Left colon (tissue), 2 donors: ENCODE data around the gene FLYWCH1. TPM values are rescaled to one million over a fixed set of nuclear protein-coding genes. Genes with fewer than 3 reads are reported as not detected.
A peak's percentile ranks its signal among the peaks of the same experiment; 100 is the strongest.

Source experiments
- ATAC-seq: fragments of 200-7000 bp; cut with Tn5 transposase; one replicate; pipeline ENCODE4 v1.9.1; 2020; ENCODE audit warnings: mild to moderate bottlenecking, moderate library complexity
- DNase-seq, 2 donors: peaks; one replicate each; pipeline ENCODE4 v3.0.0-alpha.2; 2020
- intact Hi-C, 2 donors: fragments of 100-400 bp; cut with DNase I in 1 of 2; cut with micrococcal nuclease in 1 of 2; formaldehyde crosslinking; loops; one replicate each; pipeline versions ENCODE4 v1.11.2 to v1.14.0; 2022; cut with DNase I, micrococcal nuclease
- long read RNA-seq: library from polyadenylated mRNA; unstranded; transcript quantifications from one replicate; pipeline ENCODE4 v2.0.0, GENCODE V29; 2021
- total RNA-seq, 2 donors: library from RNA; stranded (reverse); fragmentation: NEBNext Ultra II Directional; extraction: Animal tissue kit (Norgen Biotek cat#: 25700); gene quantifications; one replicate each; pipeline ENCODE4 v1.2.1, GENCODE V29; 2021
- donor health status: DM: no; HTN: no; CAD: no.
- donor health status: DM: yes; HTN: yes; CAD: no.

The FLYWCH1 gene, protein sequence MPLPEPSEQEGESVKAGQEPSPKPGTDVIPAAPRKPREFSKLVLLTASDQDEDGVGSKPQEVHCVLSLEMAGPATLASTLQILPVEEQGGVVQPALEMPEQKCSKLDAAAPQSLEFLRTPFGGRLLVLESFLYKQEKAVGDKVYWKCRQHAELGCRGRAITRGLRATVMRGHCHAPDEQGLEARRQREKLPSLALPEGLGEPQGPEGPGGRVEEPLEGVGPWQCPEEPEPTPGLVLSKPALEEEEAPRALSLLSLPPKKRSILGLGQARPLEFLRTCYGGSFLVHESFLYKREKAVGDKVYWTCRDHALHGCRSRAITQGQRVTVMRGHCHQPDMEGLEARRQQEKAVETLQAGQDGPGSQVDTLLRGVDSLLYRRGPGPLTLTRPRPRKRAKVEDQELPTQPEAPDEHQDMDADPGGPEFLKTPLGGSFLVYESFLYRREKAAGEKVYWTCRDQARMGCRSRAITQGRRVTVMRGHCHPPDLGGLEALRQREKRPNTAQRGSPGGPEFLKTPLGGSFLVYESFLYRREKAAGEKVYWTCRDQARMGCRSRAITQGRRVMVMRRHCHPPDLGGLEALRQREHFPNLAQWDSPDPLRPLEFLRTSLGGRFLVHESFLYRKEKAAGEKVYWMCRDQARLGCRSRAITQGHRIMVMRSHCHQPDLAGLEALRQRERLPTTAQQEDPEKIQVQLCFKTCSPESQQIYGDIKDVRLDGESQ
- total RNA-seq = 10 to 100 TPM; 23.0 to 27.3 TPM
- long read RNA-seq, full-length matches to known transcripts = 19 of 41 reads
- long read RNA-seq, partial matches to known transcripts = 16 of 41 reads
- long read RNA-seq, other reads (novel, unspliced or antisense) = 6 of 41 reads

DNA sequence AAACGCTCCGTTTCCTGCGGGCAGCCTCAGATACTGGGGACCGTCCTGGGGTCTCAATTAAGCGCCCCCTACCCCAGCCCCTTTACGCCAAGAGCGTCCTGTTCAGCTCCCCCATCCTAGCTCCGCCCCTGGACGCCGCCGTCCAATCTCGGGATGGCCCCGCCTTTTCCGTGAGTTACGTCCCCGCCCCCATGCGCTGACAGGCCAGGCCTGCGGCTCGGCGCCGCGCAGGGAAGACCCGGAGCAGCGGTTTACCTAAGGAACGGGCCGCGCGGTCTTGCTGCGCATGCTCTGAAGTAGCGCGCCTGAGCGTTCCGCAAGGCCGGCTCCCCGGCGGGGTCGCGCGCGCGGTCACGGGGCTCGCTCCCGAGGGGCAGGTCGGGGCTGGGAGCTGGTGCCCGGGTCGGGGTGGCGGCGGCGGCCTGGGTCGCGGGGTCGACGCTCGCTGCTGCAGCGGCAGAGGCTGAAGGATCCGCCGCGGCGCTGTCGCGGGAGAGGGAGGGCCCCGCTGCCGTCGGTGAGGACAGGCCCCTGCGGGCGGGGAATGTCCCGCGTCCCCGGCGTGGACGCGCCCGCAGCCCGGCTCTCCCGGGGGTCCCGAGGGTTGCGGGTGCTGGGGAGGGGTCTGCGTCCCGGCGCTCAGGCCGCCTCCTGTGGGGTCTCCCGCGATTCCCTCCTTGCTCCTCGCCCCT is at the start of gene FLYWCH1:
Gene FLYWCH1, plus strand, starts transcription at position 294 of the 692 bp plus-strand sequence. CDS start 17,755 bp downstream, outside the sequence.
- intact Hi-C loops = no loop called here
- peak; percentile 96 for ATAC-seq

DNA sequence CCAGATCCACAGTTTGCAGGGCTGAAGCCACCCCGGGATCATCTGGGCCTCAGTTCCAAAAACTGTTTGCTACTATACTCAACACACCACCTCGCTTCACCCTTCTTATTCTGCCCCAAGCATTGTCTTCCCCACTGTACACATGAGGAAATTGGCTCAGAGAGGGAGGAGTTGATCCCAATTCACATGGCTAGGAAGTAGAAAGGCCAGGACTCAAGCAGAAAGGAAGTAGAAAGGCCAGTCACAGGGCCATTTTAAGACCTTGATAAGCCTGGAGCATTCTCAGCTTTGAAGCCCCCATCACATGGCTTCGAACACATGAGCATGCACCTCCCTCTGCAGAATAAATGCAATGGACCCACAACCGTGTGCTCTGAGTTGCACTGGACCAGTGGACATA is 46.1 kb upstream of the FLYWCH1 start:
- DNase-seq (no peak), ATAC-seq (no peak)
- intact Hi-C loops = no loop called here

More for the DNA sequence above, at the start of gene FLYWCH1:
- DNase-seq = peak; percentile 98 to 100

DNA sequence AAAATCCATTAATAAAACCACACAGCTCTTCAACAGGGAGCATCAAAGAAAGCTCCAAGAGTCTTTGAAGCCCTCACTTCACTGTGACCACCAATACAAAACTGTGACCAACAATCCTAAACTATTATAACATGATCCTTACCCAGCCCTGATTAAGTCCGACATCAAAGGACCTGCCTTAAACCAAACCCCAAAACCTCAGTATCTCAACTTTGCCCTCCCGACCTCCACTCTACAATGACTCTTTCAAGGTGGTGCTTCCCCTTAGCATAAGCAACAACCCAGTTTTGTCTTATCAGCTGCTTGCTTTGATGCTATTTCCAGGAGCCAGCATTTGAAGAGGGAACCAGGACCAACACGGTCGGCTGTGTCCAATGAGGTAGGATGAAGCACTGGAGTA is 45.3 kb upstream of the FLYWCH1 start:
- DNase-seq = no peak
- no peak for ATAC-seq
- intact Hi-C loops = no loop called here

DNA sequence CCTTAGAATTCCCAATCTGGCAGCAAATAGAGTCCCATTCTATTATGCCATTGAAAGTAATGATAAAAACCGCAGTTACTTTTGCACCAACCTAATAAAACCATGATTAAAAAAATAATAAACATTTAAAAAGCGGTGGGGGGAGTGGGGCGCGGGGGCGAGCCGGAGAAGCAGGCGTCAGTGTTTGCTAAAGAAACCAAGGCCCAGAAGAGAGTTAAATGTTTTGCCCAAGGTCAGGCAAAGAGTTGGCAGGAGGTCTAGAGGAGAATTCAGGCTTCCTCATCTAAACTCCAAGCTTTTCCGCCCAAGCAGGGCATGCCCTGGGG is 44.1 kb upstream of the FLYWCH1 start:
- intact Hi-C loops = no loop called here
- ATAC-seq = no peak
- no peak for DNase-seq

DNA sequence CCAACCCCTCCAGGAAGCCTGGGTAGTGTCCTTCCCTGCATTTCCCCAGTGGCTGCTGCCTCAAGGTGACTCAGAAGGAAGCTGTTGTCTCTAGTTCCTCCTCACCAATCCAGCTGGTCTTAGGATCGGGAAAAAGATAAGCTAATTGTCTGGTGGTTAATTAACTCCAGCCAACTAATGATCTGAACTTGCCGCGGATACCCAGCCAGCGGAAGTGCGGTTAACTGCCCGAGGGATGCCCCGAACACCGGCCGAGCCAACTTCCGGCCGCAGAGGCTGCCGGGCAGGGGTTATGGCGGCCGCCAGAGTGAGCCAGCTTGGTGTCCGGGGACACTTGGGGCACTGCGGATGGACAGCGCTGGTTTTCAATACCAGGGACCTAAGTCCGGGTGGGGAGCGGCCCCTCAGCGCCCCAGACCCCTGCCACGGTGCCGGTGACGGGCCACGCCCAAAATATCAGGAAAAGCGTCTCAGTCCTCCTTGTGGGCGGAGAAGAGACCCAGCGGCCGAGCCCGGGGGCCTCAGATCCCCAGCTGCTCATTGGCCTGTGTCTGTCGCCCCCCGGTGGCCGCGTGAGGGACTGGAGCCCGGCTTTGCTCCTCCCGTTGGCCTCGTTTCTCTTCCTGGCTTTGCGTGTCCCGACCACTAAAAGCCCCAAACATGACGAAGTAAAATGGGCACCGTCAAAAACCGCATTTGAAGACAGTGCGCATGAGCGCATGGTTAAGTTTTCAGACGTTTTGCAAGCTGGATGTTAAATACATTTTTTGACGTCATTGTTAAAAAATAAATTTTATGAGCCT is 43.5 kb upstream of the FLYWCH1 start:
- peak; percentile 96 for ATAC-seq
- intact Hi-C loops = no loop called here
- DNase-seq = peak; percentile 92 to 97

DNA sequence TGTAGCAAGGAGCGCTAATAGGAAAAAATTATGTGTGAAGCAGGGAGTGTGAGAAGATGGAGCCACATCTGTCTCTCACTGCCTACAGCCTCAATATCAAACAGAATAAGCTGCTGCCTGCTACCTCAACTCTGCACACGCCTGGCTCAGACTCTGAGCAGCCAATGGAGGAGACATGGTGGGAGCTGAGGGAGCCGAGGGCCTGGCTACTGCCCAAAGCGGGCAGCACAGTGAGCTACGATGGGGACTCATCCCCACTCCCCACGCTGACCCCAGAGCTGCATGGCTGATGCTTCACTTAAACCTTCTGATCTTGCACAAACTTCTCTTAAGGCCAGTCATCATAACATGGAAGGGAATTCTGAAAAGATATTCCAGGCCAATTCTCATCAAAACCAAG is 39.8 kb upstream of the FLYWCH1 start:
- ATAC-seq = no peak
- no peak for DNase-seq
- intact Hi-C loops = no loop called here

DNA sequence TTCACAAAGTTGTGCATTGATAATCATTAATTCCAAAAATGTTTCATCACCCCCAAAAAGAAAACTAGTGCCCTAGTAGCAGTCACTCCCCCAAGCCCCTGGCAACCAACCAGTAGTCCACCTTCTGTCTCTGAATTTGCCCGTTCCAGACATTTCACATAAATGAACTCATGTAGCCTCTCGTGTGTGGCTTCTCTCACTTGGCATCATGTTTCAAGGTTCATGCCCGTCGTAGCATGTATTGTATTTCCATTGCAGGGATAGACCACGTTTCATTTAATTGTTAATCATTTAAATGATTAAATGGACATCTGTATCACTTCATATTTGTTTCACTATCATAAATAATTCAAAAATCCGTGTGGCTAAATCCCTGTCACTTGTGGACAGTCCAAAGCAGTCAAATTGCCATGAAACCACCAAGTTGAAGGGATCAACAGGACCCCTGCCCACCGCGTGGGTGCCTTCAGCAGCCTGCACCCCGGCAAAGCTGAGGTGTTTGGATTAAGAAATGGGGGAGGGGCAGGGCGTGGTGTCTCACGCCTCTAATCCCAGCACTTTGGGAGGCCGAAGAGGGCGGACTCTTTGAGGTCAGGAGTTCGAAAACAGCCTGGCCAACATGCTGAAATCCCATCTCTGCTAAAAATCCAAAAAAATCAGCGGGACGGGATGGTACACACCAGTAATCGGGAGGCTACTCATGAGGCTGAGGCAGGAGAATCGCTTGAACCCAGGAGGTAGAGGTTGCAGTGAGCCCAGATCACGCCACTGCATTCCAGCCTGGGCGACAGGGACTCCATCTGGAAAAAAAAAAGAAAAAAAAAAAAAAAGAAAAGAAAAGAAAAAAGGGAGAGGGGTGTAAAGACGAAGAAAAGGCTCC is 37.5 kb upstream of the FLYWCH1 start:
- DNase-seq (peak in 1 of 2 donors; percentile 27), ATAC-seq (peak; percentile 7)
- intact Hi-C loops = no loop called here

DNA sequence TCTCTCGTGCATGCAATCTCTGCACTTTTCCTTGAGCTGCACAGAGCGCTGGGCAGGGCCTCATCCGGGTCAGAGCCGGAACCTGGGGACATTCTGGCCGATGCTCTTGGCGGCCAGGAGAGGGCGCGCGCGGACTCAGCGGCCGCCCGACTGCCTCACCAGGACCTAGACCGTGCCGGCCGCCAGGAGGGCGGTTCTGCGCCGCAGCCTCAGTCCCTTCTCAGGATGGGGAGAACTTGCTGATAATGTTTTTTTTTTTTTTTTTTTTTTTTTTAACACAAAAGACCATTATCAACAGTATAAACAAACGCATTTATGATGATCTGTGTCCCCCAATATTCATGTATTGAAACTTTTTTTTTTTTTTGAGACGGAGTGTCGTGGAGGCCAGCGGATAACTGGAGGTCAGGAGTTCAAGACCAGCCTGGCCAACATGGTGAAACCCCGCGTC is 36.8 kb upstream of the FLYWCH1 start:
- DNase-seq (peak; percentile 74 to 81), ATAC-seq (peak; percentile 100)
- intact Hi-C loops = loop anchor here in 1 of 2 donors (5.0 kb wide), 1 partner anchor 42 kb away; no protein-coding TSS in a partner anchor

DNA sequence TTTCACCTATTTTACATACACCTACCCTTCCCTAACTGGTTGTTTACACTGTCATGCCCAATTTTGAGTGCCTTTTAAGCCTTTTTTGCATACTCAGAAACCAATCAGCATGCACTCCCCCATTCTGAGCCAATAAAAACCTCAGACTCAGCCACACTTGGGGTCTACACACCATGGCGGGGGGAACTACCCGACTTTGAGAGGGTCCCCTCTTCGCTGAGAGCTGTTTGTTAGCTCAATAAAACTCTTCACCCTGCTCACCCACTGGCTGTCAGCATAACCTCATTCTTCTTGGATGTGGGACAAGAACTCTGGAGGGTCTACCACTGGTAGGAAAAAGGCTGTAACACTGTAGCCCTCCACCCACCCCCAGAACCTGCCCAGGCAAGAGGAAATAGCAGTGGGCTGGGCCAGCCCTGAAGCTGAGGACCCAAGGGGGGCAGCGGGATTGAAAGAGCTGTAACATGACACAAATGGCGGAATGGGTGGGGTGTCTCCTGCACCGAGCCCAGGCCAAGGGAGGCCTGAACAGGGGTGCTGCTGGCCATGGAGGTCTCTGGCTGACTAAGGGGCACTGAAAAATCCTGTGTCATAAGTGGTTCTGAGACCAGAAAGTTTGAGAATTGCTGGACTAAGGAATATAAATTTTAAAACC is 31.8 kb upstream of the FLYWCH1 start:
- intact Hi-C loops = loop anchor here in 1 of 2 donors (5.0 kb wide), 1 partner anchor 37 kb away; no protein-coding TSS in a partner anchor
- DNase-seq = no peak

DNA sequence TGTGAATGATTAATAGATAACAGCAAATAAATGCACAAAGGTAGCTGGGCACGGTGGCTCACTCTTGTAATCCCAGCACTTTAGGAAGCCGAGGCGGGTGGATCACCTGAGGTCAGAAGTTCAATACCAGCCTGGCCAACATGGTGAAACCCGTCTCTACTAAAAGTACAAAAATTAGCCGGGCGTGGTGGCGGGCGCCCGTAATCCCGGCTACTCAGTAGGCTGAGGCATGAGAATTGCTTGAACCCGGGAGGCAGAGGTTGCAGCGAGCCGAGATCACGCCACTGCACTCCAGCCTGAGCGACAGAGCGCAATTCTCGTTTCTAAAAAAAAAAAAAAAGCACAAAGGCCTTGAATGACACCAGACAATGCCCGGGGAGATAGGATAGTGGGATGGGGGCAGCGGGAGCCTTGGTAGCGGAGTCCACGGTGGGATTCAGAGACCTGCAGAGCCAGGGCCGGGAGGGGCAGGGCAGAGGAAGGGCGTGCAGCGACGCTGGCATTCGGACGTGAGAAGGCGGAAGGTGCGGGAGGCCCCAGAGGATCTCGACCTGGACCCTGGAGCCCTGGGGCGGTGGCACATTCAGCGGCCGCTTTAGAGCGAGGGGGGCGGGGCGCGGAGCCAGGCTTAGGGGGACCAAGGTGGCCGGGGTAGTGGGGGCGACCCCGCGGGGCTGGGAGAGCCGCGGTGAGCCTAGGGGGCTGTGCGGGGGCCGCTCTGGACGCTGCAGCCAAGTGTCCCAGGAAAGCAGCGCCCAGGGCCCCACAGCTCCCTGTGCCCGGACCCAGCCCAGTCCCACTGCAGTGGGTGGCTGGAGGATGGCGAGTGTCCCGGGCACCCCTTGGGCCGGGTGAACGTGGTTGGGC is 29.7 kb upstream of the FLYWCH1 start:
- ATAC-seq (peak; percentile 63), DNase-seq (peak; percentile 75 to 81)
- intact Hi-C loops = no loop called here

More for the DNA sequence above, 31.8 kb upstream of the FLYWCH1 start:
- no peak for ATAC-seq

DNA sequence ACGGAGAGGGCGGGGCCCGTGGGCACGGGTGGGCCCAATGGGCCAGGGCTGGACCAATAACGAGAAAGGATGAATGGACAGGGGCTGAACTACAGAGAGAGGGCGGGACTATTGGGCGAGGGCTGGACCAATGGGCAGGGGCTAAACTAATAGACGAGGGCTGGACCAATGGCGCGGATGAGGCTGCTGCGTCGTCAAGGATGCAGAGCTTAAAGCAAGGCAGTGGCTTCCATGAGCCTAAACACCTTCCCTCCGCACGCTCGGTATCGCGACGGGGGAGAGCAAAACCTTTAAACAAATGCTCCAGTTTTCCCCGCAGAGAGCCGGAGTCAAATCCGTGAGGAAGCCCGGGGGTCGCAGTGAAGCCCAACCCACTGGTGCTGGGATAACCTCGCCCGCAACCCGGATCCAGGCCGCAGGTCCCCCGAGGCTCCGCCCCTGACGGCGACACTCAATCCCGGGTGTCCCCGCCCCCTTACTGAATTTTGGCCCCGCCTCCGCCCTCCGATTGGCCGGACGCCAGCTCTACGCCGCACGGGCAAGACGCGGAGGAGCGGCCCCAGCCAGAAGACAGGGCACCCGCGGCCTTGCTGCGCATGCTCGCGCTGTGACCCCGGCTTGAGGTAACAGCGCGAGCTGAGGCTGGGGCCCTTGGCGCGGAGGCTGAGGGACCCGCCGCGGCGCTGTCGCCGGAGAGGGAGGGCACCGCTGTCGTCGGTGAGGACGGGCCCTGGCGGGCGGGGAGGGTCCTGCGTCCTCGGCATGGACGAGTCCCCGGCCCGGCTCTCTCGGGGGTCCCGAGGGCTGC is 28.9 kb upstream of the FLYWCH1 start, which contains the start of gene FLYWCH2:
Gene FLYWCH2, plus strand, starts transcription at position 566 of the 808 bp plus-strand sequence. CDS start 13,235 bp downstream, outside the sequence.
- ATAC-seq = peak; percentile 91
- DNase-seq = peak; percentile 99
- intact Hi-C loops = no loop called here

DNA sequence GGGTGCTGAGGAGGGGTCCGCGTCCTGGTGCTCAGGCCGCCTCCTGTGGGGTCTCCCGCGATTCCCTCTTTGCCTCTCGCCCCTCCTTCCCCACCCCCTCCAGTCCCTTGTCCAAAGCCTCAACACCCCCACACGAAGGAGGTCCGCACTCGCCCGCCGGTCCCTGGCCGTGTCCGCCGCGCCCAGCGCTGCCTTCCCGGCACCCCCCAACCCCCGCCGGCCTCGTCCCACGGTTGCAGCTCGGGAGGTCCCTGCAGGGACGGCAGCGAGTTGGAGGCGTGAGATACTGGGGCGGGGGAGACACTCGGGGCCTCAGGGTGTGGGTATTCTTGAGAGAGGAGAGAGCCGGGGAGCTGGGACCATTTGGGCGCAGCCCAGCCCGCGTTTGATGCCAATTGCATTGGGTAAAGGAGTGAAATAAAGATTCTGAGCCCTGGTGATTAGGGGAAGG is 28.2 kb upstream of the FLYWCH1 start:
- intact Hi-C loops = no loop called here
- peak in 1 of 2 donors; percentile 57 for DNase-seq
- ATAC-seq = peak; percentile 7

DNA sequence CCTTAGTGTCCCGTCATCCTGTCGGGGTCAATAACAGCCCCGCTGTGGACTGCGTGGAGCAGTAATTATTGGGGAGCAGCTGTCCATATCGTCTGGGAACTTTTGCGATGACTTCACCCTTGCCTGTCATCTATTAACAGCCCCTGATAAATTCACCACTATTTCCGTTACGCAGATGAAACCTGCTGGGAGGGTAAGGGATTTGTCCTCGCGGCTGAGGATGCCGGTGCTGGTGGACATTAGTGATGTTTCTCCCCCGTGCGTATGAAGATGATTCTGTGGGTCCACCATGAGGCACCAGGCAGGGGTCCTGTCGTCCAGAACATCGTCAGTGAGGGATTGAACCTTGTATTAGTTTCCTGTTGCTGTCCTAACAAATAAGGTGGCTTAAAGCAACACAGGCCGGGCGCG is 27.7 kb upstream of the FLYWCH1 start:
- intact Hi-C loops = no loop called here
- ATAC-seq = no peak
- DNase-seq = no peak

DNA sequence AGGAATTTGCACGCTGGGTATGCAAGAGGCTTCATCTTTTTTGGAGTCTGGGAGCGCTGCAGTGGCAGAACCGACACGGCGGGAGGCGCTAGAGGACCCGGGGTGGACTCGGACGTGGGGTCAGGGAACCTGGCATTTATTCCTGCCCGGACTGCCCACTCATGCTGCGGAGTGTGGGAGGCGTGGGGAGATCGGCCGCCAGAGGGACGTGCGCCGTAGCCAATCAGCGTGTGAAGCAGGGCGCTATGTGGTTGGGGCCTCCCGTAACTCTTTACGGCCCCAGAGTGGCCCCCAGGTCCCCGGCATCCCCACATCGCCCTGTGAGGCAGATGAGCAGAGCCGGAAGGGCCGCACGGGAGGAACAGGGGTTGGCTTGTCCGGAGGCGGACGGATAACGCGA is 17.5 kb upstream of the FLYWCH1 start:
- intact Hi-C loops = no loop called here
- DNase-seq (no peak), ATAC-seq (no peak)

DNA sequence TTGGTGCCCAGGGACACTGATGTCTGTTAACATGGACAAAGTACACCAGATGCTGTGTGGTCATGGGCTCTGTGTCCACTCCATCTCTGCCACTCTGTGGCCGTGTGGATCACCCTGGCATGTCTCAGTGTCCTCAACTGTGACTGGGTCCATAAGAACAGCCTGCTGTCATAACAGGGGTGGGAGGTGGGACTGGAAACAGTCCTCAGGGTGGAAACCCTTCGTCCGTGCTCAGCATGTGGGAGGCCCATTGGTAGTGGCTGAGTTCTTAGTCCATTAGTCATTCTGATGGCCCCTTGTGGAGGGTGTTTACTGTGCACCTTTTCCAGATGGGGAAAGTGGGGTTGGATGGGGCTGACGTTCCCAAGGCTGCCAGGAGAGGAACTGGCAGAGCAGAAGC is 15.9 kb upstream of the FLYWCH1 start:
- DNase-seq = no peak
- ATAC-seq = no peak
- intact Hi-C loops = no loop called here
